PC-9 (cell line): ENCODE measurements around the gene VWA5B2. TPM values are rescaled to one million over a fixed set of nuclear protein-coding genes. Genes with fewer than 3 reads are reported as not detected.

Experiments
- BruUV-seq: library from RNA; stranded (reverse); fragments of 400-500 nt; replicated peaks from 2 replicates; lab custom pipeline; 2021; lab: Mats Ljungman, UMichigan
- CTCF ChIA-PET: fragments of 300-600 bp; sonication (Branson Sonifier 250); formaldehyde crosslinking; loops from one replicate; lab custom pipeline; 2022; ENCODE audit warnings: antibody characterized with exemption; lab: Charles Lee
- POLR2A ChIA-PET: fragments of 300-600 bp; sonication (Branson Sonifier 250); formaldehyde crosslinking; loops from one replicate; lab custom pipeline; 2022; ENCODE audit warnings: antibody characterized with exemption; ENCODE audit not compliant: unreplicated experiment; lab: Charles Lee
- DNase-seq, 2 experiments: peaks; one replicate each; pipeline versions ENCODE4 v3.0.0 to v3.0.0-alpha.2; 2015 to 2022; ENCODE audit warnings: mixed read lengths in 1 of 2
- H2AFZ ChIP-seq: fragments of 200-600 bp; sonication (generic); 2 replicates; pipeline ENCODE4 v1.8.1; 2017; ENCODE audit warnings: antibody characterized with exemption
- H3F3A ChIP-seq: fragments of 200-600 bp; sonication (generic); 2 replicates; pipeline ENCODE4 v1.8.1; 2017; ENCODE audit warnings: antibody characterized with exemption, mild to moderate bottlenecking, low read depth; ENCODE audit not compliant: insufficient read depth
- H3K27ac ChIP-seq: fragments of 200-600 bp; sonication (generic); 2 replicates; pipeline ENCODE4 v1.6.1; 2016; ENCODE audit warnings: mixed run types
- H3K27me3 ChIP-seq: fragments of 200-600 bp; sonication (generic); 2 replicates; pipeline ENCODE4 v1.6.1; 2016; ENCODE audit warnings: low read depth, mixed run types; ENCODE audit not compliant: insufficient read depth
- H3K36me3 ChIP-seq: fragments of 200-600 bp; sonication (generic); 2 replicates; pipeline ENCODE4 v1.6.1; 2016; ENCODE audit warnings: low read depth, mixed run types
- H3K4me1 ChIP-seq: fragments of 200-600 bp; sonication (generic); replicated peaks from 2 replicates; pipeline ENCODE4 v1.6.1; 2016; ENCODE audit warnings: mixed run types; ENCODE audit not compliant: insufficient read depth
- H3K4me2 ChIP-seq: fragments of 200-600 bp; sonication (generic); 2 replicates; pipeline ENCODE4 v1.6.1; 2017; ENCODE audit warnings: mixed run types
- H3K4me3 ChIP-seq: fragments of 200-600 bp; sonication (generic); 2 replicates; pipeline ENCODE4 v1.6.1; 2016; ENCODE audit warnings: mixed run types
- H3K79me2 ChIP-seq: fragments of 200-600 bp; sonication (generic); 2 replicates; pipeline ENCODE4 v1.6.1; 2017; ENCODE audit warnings: low read depth, mixed run types
- H3K9me2 ChIP-seq: fragments of 200-600 bp; sonication (generic); 2 replicates; pipeline ENCODE4 v1.8.1; 2017; ENCODE audit warnings: mild to moderate bottlenecking; ENCODE audit not compliant: insufficient read depth
- H3K9me3 ChIP-seq: fragments of 200-600 bp; sonication (generic); 2 replicates; pipeline ENCODE4 v1.8.1; 2016; ENCODE audit warnings: low read depth; ENCODE audit not compliant: insufficient read depth
- H4K20me1 ChIP-seq: fragments of 200-600 bp; sonication (generic); 2 replicates; pipeline ENCODE4 v1.8.1; 2017; ENCODE audit not compliant: insufficient read depth
- CTCF ChIP-seq: fragments of 200-600 bp; sonication (generic); conservative IDR thresholded peaks from 2 replicates; pipeline ENCODE4 v1.6.1; 2017; ENCODE audit warnings: mixed run types, antibody characterized with exemption, mild to moderate bottlenecking, moderate library complexity
- EZH2 ChIP-seq: fragments of 200-600 bp; sonication (generic); IDR thresholded peaks from 2 replicates; pipeline ENCODE4 v1.8.0; 2017; ENCODE audit warnings: antibody characterized with exemption, low read depth
- intact Hi-C: fragments of 100-400 bp; cut with micrococcal nuclease; formaldehyde crosslinking; loops from one replicate; pipeline ENCODE4 v1.10.0; 2022; ENCODE audit not compliant: unreplicated experiment
- total RNA-seq: library from RNA; stranded (reverse); gene quantifications from 2 replicates; pipeline ENCODE4 v1.2.3, GENCODE V29; 2021

VWA5B2 gene
- total RNA-seq, 1 experiment from 2014 or later = 0.76 TPM

- H3K4me1 ChIP-seq = peaks cover 18% of the 10 kb centered on the region
- H3F3A ChIP-seq = peaks cover 35% of the 10 kb centered on the region
- peak within 1 kb of the TSS; percentile 100 for H3K4me2 ChIP-seq
- peaks cover 6% of the 10 kb centered on the region; the same call in 1 of the 2 replicates for H4K20me1 ChIP-seq
- ChIA-PET CTCF (interaction anchor here (0.6 kb wide), 1 partner anchor 36 kb away, joined by 5 read pairs; no protein-coding TSS in a partner anchor), POLR2A (no interaction called here)
- H3K36me3 ChIP-seq = peaks cover 25% of the 10 kb centered on the region
- H3K27ac ChIP-seq = peak within 1 kb of the TSS; percentile 90
- peaks cover 71% of the 10 kb centered on the region for H3K79me2 ChIP-seq
- no peaks in the 10 kb centered on the region for H3K9me3 ChIP-seq
- H2AFZ ChIP-seq = peak within 1 kb of the TSS; percentile 100
- peak; percentile 79 to 91 for DNase-seq
- no peak for TF ChIP-seq EZH2
- TF ChIP-seq CTCF = no peak
- peak within 1 kb of the TSS; percentile 96 for H3K4me3 ChIP-seq
- BruUV-seq = no TSS peak
- H3K27me3 ChIP-seq = no peaks in the 10 kb centered on the region
- H3K9me2 ChIP-seq = no peaks in the 10 kb centered on the region
- intact Hi-C loops = loop anchor here (1.0 to 2.0 kb wide), 4 partner anchors 12 to 208 kb away; partner anchors contain the start of gene PSMD2
These were observed 19.3 kb downstream of the VWA5B2 start, which contains the start of gene ALG3 for GRCh38 chr3:184248454-184249411. ALG3 (minus strand) TSS chr3:184248962; CDS start chr3:184248940, 22 bp downstream.

- CTCF ChIA-PET = interaction anchor here (0.9 to 1.0 kb wide), 3 partner anchors 11 to 97 kb away, joined by 4 to 10 read pairs (median 5); no protein-coding TSS in a partner anchor
These were observed 20.2 kb downstream of the VWA5B2 start, which contains the start of gene EEF1AKMT4 for GRCh38 chr3:184249412-184250166. EEF1AKMT4 (plus strand) TSS chr3:184249672; CDS start chr3:184249695, 23 bp downstream.

More at GRCh38 chr3:184249412-184250166, 20.2 kb downstream of the VWA5B2 start, which contains the start of gene EEF1AKMT4:
- peaks cover 6% of the 10 kb centered on the region; the same call in 1 of the 2 replicates for H4K20me1 ChIP-seq
- H3F3A ChIP-seq = peaks cover 37% of the 10 kb centered on the region
- BruUV-seq = TSS peak; percentile 48
- H3K4me3 ChIP-seq = peak within 1 kb of the TSS; percentile 96
- H3K36me3 ChIP-seq = peaks cover 18% of the 10 kb centered on the region
- DNase-seq = peak; percentile 98 to 99
- POLR2A ChIA-PET = interaction anchor here (0.6 kb wide), 1 partner anchor 13 kb away, joined by 22 read pairs; no protein-coding TSS in a partner anchor
- H2AFZ ChIP-seq = peak within 1 kb of the TSS; percentile 100
- no peaks in the 10 kb centered on the region for H3K27me3 ChIP-seq
- H3K9me2 ChIP-seq = no peaks in the 10 kb centered on the region
- peaks cover 74% of the 10 kb centered on the region for H3K79me2 ChIP-seq
- peak within 1 kb of the TSS; percentile 100 for H3K4me2 ChIP-seq
- peaks cover 18% of the 10 kb centered on the region for H3K4me1 ChIP-seq
- no peaks in the 10 kb centered on the region for H3K9me3 ChIP-seq
- peak; percentile 30; the same call in 1 of the 2 replicates for TF ChIP-seq CTCF
- no peak for TF ChIP-seq EZH2
- intact Hi-C loops = loop anchor here (1.0 to 5.0 kb wide), 7 partner anchors 11 to 354 kb away; partner anchors contain the start of gene PSMD2
- peak within 1 kb of the TSS; percentile 90 for H3K27ac ChIP-seq
